MCF 10A (cell line): Measurements from ENCODE around the gene DENND2A. TPM values are rescaled to one million over a fixed set of nuclear protein-coding genes. Genes with fewer than 3 reads are reported as not detected.

ENCODE experiments used
- Bru-seq: library from RNA; stranded (reverse); fragments of 400-500 nt; gene quantifications from one replicate; lab custom pipeline; 2021; lab: Mats Ljungman, UMichigan
- BruChase-seq, 2 experiments: library from RNA; stranded (reverse); fragments of 400-500 nt; gene quantifications; one replicate each; lab custom pipeline; 2021; lab: Mats Ljungman, UMichigan
- BruUV-seq: library from RNA; stranded (reverse); fragments of 400-500 nt; replicated peaks from 2 replicates; lab custom pipeline; 2021; lab: Mats Ljungman, UMichigan
- CTCF ChIA-PET: fragments of 300-600 bp; sonication (Branson Sonifier 250); formaldehyde crosslinking; extraction: SDS; loops from one replicate; lab custom pipeline; 2021; ENCODE audit warnings: antibody characterized with exemption, inconsistent platforms; lab: Yijun Ruan, JAX
- POLR2A ChIA-PET: fragments of 300-600, 350-650 bp; sonication (Branson Sonifier 250); formaldehyde crosslinking; extraction: SDS; loops from one replicate; lab custom pipeline; 2020; ENCODE audit warnings: antibody characterized with exemption, inconsistent platforms; lab: Yijun Ruan, JAX
- DNase-seq: peaks from one replicate; pipeline ENCODE4 v3.0.0-alpha.2; 2018; ENCODE audit not compliant: unreplicated experiment
- H3K27ac Mint-ChIP-seq: one replicate; pipeline ENCODE4 v1.8.0; 2022; ENCODE audit warnings: mild to moderate bottlenecking, low read depth, mixed read lengths; ENCODE audit not compliant: unreplicated experiment
- H3K27me3 Mint-ChIP-seq: one replicate; pipeline ENCODE4 v1.8.0; 2022; ENCODE audit warnings: mixed read lengths; ENCODE audit not compliant: insufficient read depth, unreplicated experiment
- H3K36me3 Mint-ChIP-seq: one replicate; pipeline ENCODE4 v1.8.0; 2022; ENCODE audit warnings: mild to moderate bottlenecking, moderate library complexity, mixed read lengths; ENCODE audit not compliant: insufficient read depth, unreplicated experiment
- H3K4me1 Mint-ChIP-seq: one replicate; pipeline ENCODE4 v1.8.0; 2022; ENCODE audit warnings: mixed read lengths; ENCODE audit not compliant: insufficient read depth, unreplicated experiment
- H3K4me3 Mint-ChIP-seq: one replicate; pipeline ENCODE4 v1.8.0; 2022; ENCODE audit warnings: mild to moderate bottlenecking, moderate library complexity, mixed read lengths; ENCODE audit not compliant: unreplicated experiment
- H3K9me3 Mint-ChIP-seq: one replicate; pipeline ENCODE4 v1.8.0; 2022; ENCODE audit warnings: mixed read lengths; ENCODE audit not compliant: unreplicated experiment
- CTCF ChIP-seq: fragments of 200-600 bp; IDR thresholded peaks from one replicate; pipeline ENCODE4 v1.8.0; 2022; ENCODE audit warnings: antibody characterized with exemption, mild to moderate bottlenecking; ENCODE audit not compliant: unreplicated experiment
- intact Hi-C: fragments of 100-400 bp; cut with micrococcal nuclease; formaldehyde crosslinking; loops from 2 replicates; pipeline ENCODE4 v1.14.1; 2022
- long read RNA-seq: library from polyadenylated mRNA; stranded (forward); transcript quantifications from one replicate; pipeline ENCODE4 v2.0.0, GENCODE V29; 2022
- total RNA-seq: library from RNA; stranded (reverse); gene quantifications from 2 replicates; pipeline ENCODE4 v1.2.3, GENCODE V29; 2022

The DENND2A gene
- total RNA-seq, result 0.26 TPM in 1 of 2 replicates, not detected in the other
- percentile 1 among the genes with signal in this experiment for Bru-seq, nascent RNA
- BruChase-seq, experiment 1, labeled RNA remaining after a 6-hour chase, result percentile 7 among the genes with signal in this experiment
- percentile 5 among the genes with signal in this experiment for BruChase-seq, experiment 2, labeled RNA remaining after a 2-hour chase
- long read RNA-seq, partial matches to known transcripts, result 1 of 1 reads
- long read RNA-seq, other reads (novel, unspliced or antisense), result 0 of 1 reads

GRCh38 chr7:140640727-140641523 is at the start of gene DENND2A:
Gene DENND2A, minus strand, starts transcription at chr7:140640813. Its CDS starts 38,416 bp downstream, at chr7:140602397.
- ChIA-PET POLR2A (no interaction called here), CTCF (no interaction called here)
- H3K4me1 Mint-ChIP-seq, result peaks cover 7% of the 10 kb centered on the region

GRCh38 chr7:140689199-140690152 is 48.9 kb upstream of the DENND2A start:
- TF ChIP-seq CTCF, result no peak
- ChIA-PET CTCF (no interaction called here), POLR2A (interaction anchor here (0.7 to 1.2 kb wide), 2 partner anchors 37 to 256 kb away, joined by 3 read pairs; no protein-coding TSS in a partner anchor)
- Mint-ChIP-seq H3K4me1 (no peaks in the 10 kb centered on the region), H3K9me3 (no peaks in the 10 kb centered on the region), H3K27me3 (no peaks in the 10 kb centered on the region), H3K27ac (no peak overlapping the region), H3K36me3 (peaks cover 47% of the 10 kb centered on the region), H3K4me3 (no peak overlapping the region)
- no peak for DNase-seq
- BruUV-seq, result no TSS peak
- intact Hi-C loops, result no loop called here

More at GRCh38 chr7:140640727-140641523, at the start of gene DENND2A:
- Mint-ChIP-seq H3K36me3 (peaks cover 6% of the 10 kb centered on the region), H3K9me3 (no peaks in the 10 kb centered on the region), H3K27me3 (peaks cover 16% of the 10 kb centered on the region), H3K27ac (no peak within 1 kb of the TSS), H3K4me3 (peak within 1 kb of the TSS; percentile 61)
- no peak for DNase-seq
- no peak for TF ChIP-seq CTCF
- intact Hi-C loops, result no loop called here
- no TSS peak for BruUV-seq

GRCh38 chr7:140688341-140688740 is 47.7 kb upstream of the DENND2A start:
- peaks cover 54% of the 10 kb centered on the region for H3K36me3 Mint-ChIP-seq
- intact Hi-C loops, result no loop called here
- TF ChIP-seq CTCF, result no peak
- no peak overlapping the region for H3K4me3 Mint-ChIP-seq
- CTCF ChIA-PET, result interaction anchor here (0.6 to 1.9 kb wide), 2 partner anchors 12 to 31 kb away, joined by 3 to 4 read pairs; no protein-coding TSS in a partner anchor
- POLR2A ChIA-PET, result no interaction called here
- H3K9me3 Mint-ChIP-seq, result no peaks in the 10 kb centered on the region
- no peak for DNase-seq
- no peaks in the 10 kb centered on the region for H3K4me1 Mint-ChIP-seq
- H3K27ac Mint-ChIP-seq, result no peak overlapping the region
- BruUV-seq, result no TSS peak
- H3K27me3 Mint-ChIP-seq, result no peaks in the 10 kb centered on the region
